Measurements from ENCODE around the gene TIAM1.

DNA sequence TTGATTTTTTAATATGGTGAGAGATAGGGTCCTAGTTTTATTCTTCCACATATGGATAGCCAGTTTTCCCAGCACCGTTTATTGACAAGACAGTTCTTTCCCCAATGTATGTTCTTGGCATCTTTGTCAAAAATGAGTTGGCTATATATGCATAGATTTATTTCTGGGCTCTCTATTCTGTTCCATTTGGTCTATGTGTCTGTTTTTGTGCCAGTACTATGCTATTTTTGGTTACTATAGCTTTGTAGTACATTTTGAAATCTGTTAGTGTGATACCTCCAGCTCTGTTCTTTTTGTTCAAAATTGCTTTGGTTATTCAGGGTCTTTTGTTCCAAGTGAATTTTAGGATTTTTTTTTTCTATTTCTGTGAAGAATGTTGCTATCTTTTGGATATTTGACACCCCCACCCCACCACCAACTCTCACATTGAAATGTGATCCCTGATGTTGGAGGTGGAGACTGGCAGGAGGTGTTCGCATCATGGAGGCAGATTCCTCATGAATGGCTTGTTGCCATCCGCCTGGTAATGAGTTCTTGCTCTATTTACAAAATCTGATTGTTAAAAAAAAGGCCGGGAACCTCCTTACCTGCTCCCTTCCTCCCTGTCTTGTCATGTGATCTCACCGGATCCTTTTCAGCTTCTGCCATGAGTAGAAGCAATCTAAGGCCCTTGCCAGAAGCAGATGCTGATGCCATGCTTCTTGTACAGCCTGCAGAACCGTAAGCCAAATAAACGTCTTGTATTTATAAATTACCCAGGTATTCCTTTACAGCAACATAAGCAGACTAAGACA, 251.0 kb downstream of the TIAM1 start:
- no peak for TF ChIP-seq EZH2phosphoT487 (IDR thresholded peaks at IDR 0.05; ENCODE audit: low read depth)
- TF ChIP-seq, protein P1, sequence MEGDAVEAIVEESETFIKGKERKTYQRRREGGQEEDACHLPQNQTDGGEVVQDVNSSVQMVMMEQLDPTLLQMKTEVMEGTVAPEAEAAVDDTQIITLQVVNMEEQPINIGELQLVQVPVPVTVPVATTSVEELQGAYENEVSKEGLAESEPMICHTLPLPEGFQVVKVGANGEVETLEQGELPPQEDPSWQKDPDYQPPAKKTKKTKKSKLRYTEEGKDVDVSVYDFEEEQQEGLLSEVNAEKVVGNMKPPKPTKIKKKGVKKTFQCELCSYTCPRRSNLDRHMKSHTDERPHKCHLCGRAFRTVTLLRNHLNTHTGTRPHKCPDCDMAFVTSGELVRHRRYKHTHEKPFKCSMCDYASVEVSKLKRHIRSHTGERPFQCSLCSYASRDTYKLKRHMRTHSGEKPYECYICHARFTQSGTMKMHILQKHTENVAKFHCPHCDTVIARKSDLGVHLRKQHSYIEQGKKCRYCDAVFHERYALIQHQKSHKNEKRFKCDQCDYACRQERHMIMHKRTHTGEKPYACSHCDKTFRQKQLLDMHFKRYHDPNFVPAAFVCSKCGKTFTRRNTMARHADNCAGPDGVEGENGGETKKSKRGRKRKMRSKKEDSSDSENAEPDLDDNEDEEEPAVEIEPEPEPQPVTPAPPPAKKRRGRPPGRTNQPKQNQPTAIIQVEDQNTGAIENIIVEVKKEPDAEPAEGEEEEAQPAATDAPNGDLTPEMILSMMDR (IDR thresholded peaks at IDR 0.05; ENCODE audit: low read depth, low read length) = no peak

All from OCI-LY3 (cell line).